Glutamatergic neuron (in vitro differentiated cells): Measurements from ENCODE around the gene TBX2. TPM values are rescaled to one million over a fixed set of nuclear protein-coding genes. Genes with fewer than 3 reads are reported as not detected.

ENCODE experiments used
- DNase-seq: peaks from one replicate; pipeline ENCODE4 v3.0.0; 2022
- H3K27ac Mint-ChIP-seq: one replicate; pipeline ENCODE4 v1.8.0; 2020; ENCODE audit warnings: mild to moderate bottlenecking, mixed read lengths, inconsistent platforms; ENCODE audit not compliant: unreplicated experiment
- H3K27me3 Mint-ChIP-seq: one replicate; pipeline ENCODE4 v1.8.0; 2020; ENCODE audit warnings: mild to moderate bottlenecking, moderate library complexity, mixed read lengths, inconsistent platforms; ENCODE audit not compliant: unreplicated experiment
- H3K36me3 Mint-ChIP-seq: one replicate; pipeline ENCODE4 v1.8.0; 2020; ENCODE audit warnings: mild to moderate bottlenecking, mixed read lengths, inconsistent platforms; ENCODE audit not compliant: unreplicated experiment
- H3K4me1 Mint-ChIP-seq: one replicate; pipeline ENCODE4 v1.8.0; 2020; ENCODE audit warnings: mild to moderate bottlenecking, low read depth, mixed read lengths, inconsistent platforms; ENCODE audit not compliant: unreplicated experiment
- H3K4me3 Mint-ChIP-seq: one replicate; pipeline ENCODE4 v1.8.0; 2020; ENCODE audit warnings: mild to moderate bottlenecking, mixed read lengths, inconsistent platforms; ENCODE audit not compliant: unreplicated experiment
- H3K9me3 Mint-ChIP-seq: one replicate; pipeline ENCODE4 v1.8.0; 2020; ENCODE audit warnings: mild to moderate bottlenecking, moderate library complexity, mixed read lengths, inconsistent platforms; ENCODE audit not compliant: unreplicated experiment
- total RNA-seq: library from RNA; stranded (reverse); fragmentation: NEBNext Ultra II Directional; extraction: Animal tissue kit (Norgen Biotek cat#: 25700); gene quantifications from one replicate; pipeline ENCODE4 v1.2.1, GENCODE V29; 2021; ENCODE audit not compliant: unreplicated experiment
- TF ChIP-seq, protein P1 (sequence below): fragments of 200-600 bp; sonication (generic); IDR thresholded peaks from one replicate; pipeline ENCODE4 v1.5.0; 2021; ENCODE audit not compliant: partially characterized antibody, unreplicated experiment

Gene TBX2
- total RNA-seq, 1 donor from 2014 or later: 5.4 TPM

- no peak for DNase-seq
- H3K9me3 Mint-ChIP-seq: peaks cover 25% of the 10 kb centered on the region
- H3K36me3 Mint-ChIP-seq: no peaks in the 10 kb centered on the region
- H3K4me3 Mint-ChIP-seq: peak overlapping the region; percentile 80
- peaks cover 48% of the 10 kb centered on the region for H3K27me3 Mint-ChIP-seq
- no peak overlapping the region for H3K27ac Mint-ChIP-seq
- H3K4me1 Mint-ChIP-seq: peaks cover 17% of the 10 kb centered on the region
- TF ChIP-seq, protein P1, sequence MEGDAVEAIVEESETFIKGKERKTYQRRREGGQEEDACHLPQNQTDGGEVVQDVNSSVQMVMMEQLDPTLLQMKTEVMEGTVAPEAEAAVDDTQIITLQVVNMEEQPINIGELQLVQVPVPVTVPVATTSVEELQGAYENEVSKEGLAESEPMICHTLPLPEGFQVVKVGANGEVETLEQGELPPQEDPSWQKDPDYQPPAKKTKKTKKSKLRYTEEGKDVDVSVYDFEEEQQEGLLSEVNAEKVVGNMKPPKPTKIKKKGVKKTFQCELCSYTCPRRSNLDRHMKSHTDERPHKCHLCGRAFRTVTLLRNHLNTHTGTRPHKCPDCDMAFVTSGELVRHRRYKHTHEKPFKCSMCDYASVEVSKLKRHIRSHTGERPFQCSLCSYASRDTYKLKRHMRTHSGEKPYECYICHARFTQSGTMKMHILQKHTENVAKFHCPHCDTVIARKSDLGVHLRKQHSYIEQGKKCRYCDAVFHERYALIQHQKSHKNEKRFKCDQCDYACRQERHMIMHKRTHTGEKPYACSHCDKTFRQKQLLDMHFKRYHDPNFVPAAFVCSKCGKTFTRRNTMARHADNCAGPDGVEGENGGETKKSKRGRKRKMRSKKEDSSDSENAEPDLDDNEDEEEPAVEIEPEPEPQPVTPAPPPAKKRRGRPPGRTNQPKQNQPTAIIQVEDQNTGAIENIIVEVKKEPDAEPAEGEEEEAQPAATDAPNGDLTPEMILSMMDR: no peak
These were observed 1.9 kb downstream of the TBX2 start for GRCh38 chr17:61401389-61402072.

DNA sequence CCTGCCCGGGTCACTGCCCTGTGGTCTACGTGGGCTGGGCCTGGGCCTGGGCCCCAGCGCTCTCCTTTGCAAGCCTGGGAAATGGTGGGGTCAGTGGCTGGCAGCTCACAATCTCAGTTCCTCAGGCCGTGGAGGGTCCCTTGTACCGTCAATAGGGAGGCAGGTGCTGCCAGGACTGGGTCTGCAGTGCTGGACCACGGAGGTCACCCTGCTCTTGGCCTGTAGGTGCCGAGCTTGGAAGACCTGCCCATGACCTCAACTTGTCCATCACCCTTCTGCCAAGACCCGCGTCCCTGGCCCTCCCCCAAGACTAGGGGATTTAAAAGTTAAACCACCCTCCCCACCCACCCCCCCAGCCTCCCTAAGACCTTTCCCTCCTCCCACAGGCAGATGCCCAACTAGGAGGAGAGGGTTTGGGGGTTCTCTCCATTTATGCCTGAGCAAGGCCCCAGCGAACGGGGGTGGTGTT, 2.5 kb downstream of the TBX2 start:
- Mint-ChIP-seq H3K36me3 (no peaks in the 10 kb centered on the region), H3K9me3 (peaks cover 25% of the 10 kb centered on the region), H3K4me1 (peaks cover 17% of the 10 kb centered on the region), H3K27me3 (peaks cover 48% of the 10 kb centered on the region), H3K4me3 (no peak overlapping the region), H3K27ac (no peak overlapping the region)
- TF ChIP-seq, protein P1: no peak
- no peak for DNase-seq

GRCh38 chr17:61402978-61403800, 3.5 kb downstream of the TBX2 start:
- peaks cover 13% of the 10 kb centered on the region for H3K4me1 Mint-ChIP-seq
- H3K36me3 Mint-ChIP-seq: no peaks in the 10 kb centered on the region
- no peak overlapping the region for H3K27ac Mint-ChIP-seq
- H3K9me3 Mint-ChIP-seq: peaks cover 23% of the 10 kb centered on the region
- no peak for DNase-seq
- peak overlapping the region; percentile 79 for H3K4me3 Mint-ChIP-seq
- peaks cover 48% of the 10 kb centered on the region for H3K27me3 Mint-ChIP-seq
- TF ChIP-seq, protein P1: no peak

GRCh38 chr17:61403801-61404662, 4.4 kb downstream of the TBX2 start:
- peak overlapping the region; percentile 79 for H3K4me3 Mint-ChIP-seq
- H3K36me3 Mint-ChIP-seq: no peaks in the 10 kb centered on the region
- DNase-seq: no peak
- TF ChIP-seq, protein P1: no peak
- peaks cover 10% of the 10 kb centered on the region for H3K4me1 Mint-ChIP-seq
- H3K27me3 Mint-ChIP-seq: peaks cover 44% of the 10 kb centered on the region
- no peak overlapping the region for H3K27ac Mint-ChIP-seq
- peaks cover 21% of the 10 kb centered on the region for H3K9me3 Mint-ChIP-seq
